GM12878 (cell line): ENCODE results near the gene ABCG2. TPM values are rescaled to one million over a fixed set of nuclear protein-coding genes. Genes with fewer than 3 reads are reported as not detected.

ENCODE experiments used
- ATAC-seq: fragments of 200-7000 bp; cut with Tn5 transposase; 3 replicates; pipeline ENCODE4 v1.9.1; 2020; ENCODE audit warnings: mild to moderate bottlenecking, moderate library complexity
- BruUV-seq: library from RNA; stranded (reverse); fragments of 400-500 nt; replicated peaks from 2 replicates; lab custom pipeline; 2021; lab: Mats Ljungman, UMichigan
- CTCF ChIA-PET: fragments of 300-600 bp; sonication (Branson Sonifier 250); formaldehyde crosslinking; extraction: SDS; loops from one replicate; lab custom pipeline; 2021; ENCODE audit warnings: inconsistent platforms; lab: Yijun Ruan, JAX
- POLR2A ChIA-PET: fragments of 350-600 bp; formaldehyde crosslinking; extraction: SDS; loops from one replicate; lab custom pipeline; 2021; ENCODE audit warnings: inconsistent platforms; lab: Charles Lee
- RAD21 ChIA-PET: fragments of 300-600 bp; sonication (Branson Sonifier 250); formaldehyde crosslinking; loops from one replicate; lab custom pipeline; 2023; ENCODE audit warnings: antibody characterized with exemption; ENCODE audit not compliant: unreplicated experiment; lab: Charles Lee
- SMC1A ChIA-PET: fragments of 300-600 bp; sonication (Branson Sonifier 250); formaldehyde crosslinking; loops from one replicate; lab custom pipeline; 2023; ENCODE audit not compliant: unreplicated experiment, uncharacterized antibody; lab: Charles Lee
- DNase-seq: peaks from one replicate; pipeline ENCODE4 v3.0.0-alpha.2; 2011; ENCODE audit warnings: low read depth, low spot score
- FAIRE-seq: peaks from 3 replicates; lab custom pipeline; 2011; peaks lifted over from hg19 to GRCh38; lab: Jason Lieb, UNC
- H2AFZ ChIP-seq: 2 replicates; pipeline ENCODE4 v1.6.0; 2011; ENCODE audit warnings: low read depth, low read length, control low read depth; ENCODE audit not compliant: control insufficient read depth
- H3K27ac ChIP-seq: 2 replicates; pipeline ENCODE4 v1.5.1; 2011; ENCODE audit warnings: control low read depth; ENCODE audit not compliant: control insufficient read depth, insufficient read depth
- H3K27me3 ChIP-seq, 2 experiments: replicated peaks in 1 of 2; 2 replicates each; pipeline versions ENCODE4 v1.6.0 to v1.6.1; 2011; ENCODE audit warnings: low read length in 1 of 2; ENCODE audit not compliant: control insufficient read depth in 2 of 2, insufficient read depth in 2 of 2
- H3K36me3 ChIP-seq, 2 experiments: 2 replicates each; pipeline ENCODE4 v1.5.1; 2011; ENCODE audit warnings: low read length in 1 of 2; ENCODE audit not compliant: control insufficient read depth in 2 of 2, insufficient read depth in 2 of 2
- H3K4me1 ChIP-seq: 2 replicates; pipeline ENCODE4 v1.6.1; 2011; ENCODE audit warnings: mild to moderate bottlenecking, low read length, moderate library complexity, mixed read lengths; ENCODE audit not compliant: control insufficient read depth, insufficient read depth
- H3K4me2 ChIP-seq: 2 replicates; pipeline ENCODE4 v1.6.0; 2011; ENCODE audit warnings: control low read depth; ENCODE audit not compliant: control insufficient read depth, insufficient read depth
- H3K4me3 ChIP-seq: fragments of 200-600 bp; sonication (generic); 2 replicates; pipeline ENCODE4 v1.5.1; 2016
- H3K79me2 ChIP-seq: 2 replicates; pipeline ENCODE4 v1.6.0; 2011; ENCODE audit warnings: low read length; ENCODE audit not compliant: control insufficient read depth, insufficient read depth
- H3K9ac ChIP-seq: 2 replicates; pipeline ENCODE4 v1.8.0; 2011; ENCODE audit warnings: low read length, control low read depth, mixed read lengths; ENCODE audit not compliant: control insufficient read depth, insufficient read depth
- H3K9me3 ChIP-seq: replicated peaks from 3 replicates; pipeline ENCODE4 v1.5.1; 2011; ENCODE audit warnings: mild to moderate bottlenecking, low read length; ENCODE audit not compliant: control insufficient read depth, insufficient read depth
- H4K20me1 ChIP-seq: 2 replicates; pipeline ENCODE4 v1.6.0; 2011; ENCODE audit not compliant: control insufficient read depth, insufficient read depth
- CBX5 ChIP-seq: sonication (generic); IDR thresholded peaks from 2 replicates; pipeline ENCODE4 v1.6.1; 2016; ENCODE audit warnings: low read depth, moderate library complexity, mild to moderate bottlenecking, inconsistent platforms
- CREB1 ChIP-seq: IDR thresholded peaks from 2 replicates; pipeline ENCODE4 v1.6.1; 2012; ENCODE audit warnings: low read depth, mild to moderate bottlenecking, inconsistent platforms
- GABPA ChIP-seq: IDR thresholded peaks from 2 replicates; pipeline ENCODE4 v1.6.1; 2014; ENCODE audit warnings: antibody characterized with exemption, low read depth, mild to moderate bottlenecking, inconsistent platforms
- HDAC2 ChIP-seq: fragments of 200-600 bp; sonication (generic); IDR thresholded peaks from 2 replicates; pipeline ENCODE4 v1.6.1; 2017
- MXI1 ChIP-seq: fragments of 150-350 bp; IDR thresholded peaks from 2 replicates; pipeline ENCODE4 v1.6.1; 2011; ENCODE audit warnings: low read depth, mild to moderate bottlenecking, inconsistent platforms, low read length, improper control_type of control experiment
- MYB ChIP-seq: fragments of 150-350 bp; IDR thresholded peaks from 2 replicates; pipeline ENCODE4 v1.6.1; 2014; ENCODE audit warnings: mild to moderate bottlenecking, low read depth, low read length, borderline replicate concordance
- NFYB ChIP-seq: IDR thresholded peaks from 2 replicates; pipeline ENCODE4 v1.6.1; 2011; ENCODE audit warnings: low read depth, mild to moderate bottlenecking, low read length, improper control_type of control experiment, moderate library complexity; ENCODE audit not compliant: insufficient read depth
- NKRF ChIP-seq: fragments of 450-650 bp; conservative IDR thresholded peaks from 2 replicates; pipeline ENCODE4 v1.6.1; 2017; ENCODE audit warnings: mild to moderate bottlenecking, moderate library complexity
- RAD51 ChIP-seq: fragments of 450-650 bp; IDR thresholded peaks from 2 replicates; pipeline ENCODE4 v1.6.1; 2016; ENCODE audit warnings: moderate library complexity, mild to moderate bottlenecking, inconsistent platforms
- RB1 ChIP-seq: fragments of 450-650 bp; formaldehyde crosslinking; IDR thresholded peaks from 2 replicates; pipeline ENCODE4 v1.6.1; 2017; ENCODE audit warnings: mild to moderate bottlenecking, borderline replicate concordance
- RELB ChIP-seq: fragments of 450-650 bp; IDR thresholded peaks from 2 replicates; pipeline ENCODE4 v1.6.1; 2017; ENCODE audit warnings: low read depth, mild to moderate bottlenecking, moderate library complexity
- SIX5 ChIP-seq: IDR thresholded peaks from 2 replicates; pipeline ENCODE4 v1.6.1; 2011; ENCODE audit warnings: mild to moderate bottlenecking, low read depth, low read length, moderate library complexity; ENCODE audit not compliant: severe bottlenecking
- SKIL ChIP-seq: fragments of 450-650 bp; IDR thresholded peaks from 2 replicates; pipeline ENCODE4 v1.6.1; 2017; ENCODE audit warnings: mild to moderate bottlenecking, low read depth, inconsistent platforms; ENCODE audit not compliant: poor library complexity, severe bottlenecking
- STAT3 ChIP-seq: IDR thresholded peaks from 2 replicates; pipeline ENCODE4 v1.6.1; 2011; ENCODE audit warnings: low read depth, low read length, improper control_type of control experiment
- SUZ12 ChIP-seq: fragments of 200-600 bp; sonication (generic); IDR thresholded peaks from one replicate; pipeline ENCODE4 v1.6.1; 2018; ENCODE audit warnings: antibody characterized with exemption, mild to moderate bottlenecking; ENCODE audit not compliant: unreplicated experiment
- TAF1 ChIP-seq: IDR thresholded peaks from 2 replicates; pipeline ENCODE4 v1.6.1; 2011; ENCODE audit warnings: mild to moderate bottlenecking, low read depth, low read length, borderline replicate concordance
- ZBTB33 ChIP-seq: fragments of 450-650 bp; IDR thresholded peaks from 2 replicates; pipeline ENCODE4 v1.6.1; 2017; ENCODE audit warnings: mild to moderate bottlenecking
- ZNF207 ChIP-seq: fragments of 450-650 bp; IDR thresholded peaks from 2 replicates; pipeline ENCODE4 v1.6.1; 2014; ENCODE audit warnings: antibody characterized with exemption, mild to moderate bottlenecking, borderline replicate concordance
- ZNF622 ChIP-seq: fragments of 450-650 bp; IDR thresholded peaks from 2 replicates; pipeline ENCODE4 v1.6.1; 2017; ENCODE audit warnings: mild to moderate bottlenecking, inconsistent platforms
- WGBS: methylation state at CpG from one replicate; pipeline ENCODE4 v1.1.6; 2016; ENCODE audit warnings: low lambda C conversion rate; ENCODE audit not compliant: insufficient replicate concordance, insufficient coverage; ENCODE audit errors: missing lambda C conversion rate; 5-methylcytosine and 5-hydroxymethylcytosine counted together
- in situ Hi-C: fragments of 300-500 bp; cut with MboI; formaldehyde crosslinking; loops from 9 replicates; pipeline ENCODE4 v1.14.3; 2018; ENCODE audit warnings: mixed read lengths
- intact Hi-C: fragments of 100-400 bp; cut with micrococcal nuclease; formaldehyde crosslinking; loops from one replicate; pipeline ENCODE4 v1.14.2; 2022; ENCODE audit not compliant: unreplicated experiment
- polyA plus RNA-seq, 11 experiments: library from polyadenylated mRNA; depleted of rRNA in 4 of 11; unstranded in 6 of 11; stranded (reverse) in 5 of 11; fragments of >200 nt; fragmentation: Nextera tagmentation in 4 of 11; fragmentation: Illumina TruSeq in 1 of 11; extraction: Ambion mirVana in 4 of 11; extraction: Trizol in 1 of 11; gene quantifications; 1 replicate in 1 of 11; 2 replicates in 10 of 11; pipeline versions ENCODE4 v1.2.1 to v1.2.3, GENCODE V29; 2011 to 2016; ENCODE audit warnings: inconsistent platforms in 2 of 11, missing spikeins in 2 of 11, low read depth in 1 of 11
- total RNA-seq, 4 experiments: library from RNA; depleted of rRNA in 3 of 4; stranded (reverse); fragments of >200 nt in 3 of 4; fragmentation: Illumina TruSeq in 1 of 4; extraction: Trizol in 1 of 4; gene quantifications; 2 replicates each; pipeline versions ENCODE4 v1.2.1 to v1.2.3, GENCODE V29; 2013 to 2021

ABCG2 gene
- total and polyA plus RNA-seq, 10 of the 15 experiments (the other 5 are each of a cell fraction or from before 2014, with no cell fraction given), result 0.03 to 0.06 (median 0.04) TPM; not detected in 7

- no peak overlapping the region for H2AFZ ChIP-seq
- BruUV-seq, result no TSS peak
- POLR2A ChIA-PET, result no interaction called here
These were observed 83.1 kb downstream of the ABCG2 start for GRCh38 chr4:88075336-88075735.

More at GRCh38 chr4:88075336-88075735, 83.1 kb downstream of the ABCG2 start:
- ChIA-PET CTCF (no interaction called here), SMC1A (no interaction called here), RAD21 (no interaction called here)
- H3K9ac ChIP-seq, result no peak overlapping the region
- peaks cover 4 to 5% of the 10 kb centered on the region in 2 experiments; a peak in 3 of 4 replicates for H3K36me3 ChIP-seq
- no peaks in the 10 kb centered on the region for H3K27me3 ChIP-seq
- no peaks in the 10 kb centered on the region for H3K79me2 ChIP-seq
- H3K4me3 ChIP-seq, result no peak overlapping the region
- no peaks in the 10 kb centered on the region for H4K20me1 ChIP-seq
- peaks cover 2% of the 10 kb centered on the region; the same call in 1 of the 3 replicates for H3K9me3 ChIP-seq
- WGBS, result 98% methylated on average over 9 of the region's 9 CpGs
- H3K27ac ChIP-seq, result no peak overlapping the region
- DNase-seq (no peak), ATAC-seq (no peak), FAIRE-seq (no peak)
- H3K4me1 ChIP-seq, result no peaks in the 10 kb centered on the region
- H3K4me2 ChIP-seq, result no peak overlapping the region
- intact Hi-C loops (no loop called here), in situ Hi-C loops (no loop called here)
- no peak for TF ChIP-seq CREB1
- TF ChIP-seq SIX5, result no peak
- no peak for TF ChIP-seq RAD51
- TF ChIP-seq MXI1, result no peak
- no peak for TF ChIP-seq SKIL
- no peak for TF ChIP-seq GABPA
- TF ChIP-seq NKRF, result no peak
- no peak for TF ChIP-seq RB1
- no peak for TF ChIP-seq STAT3
- TF ChIP-seq RELB, result no peak
- TF ChIP-seq TAF1, result no peak
- no peak for TF ChIP-seq SUZ12
- no peak for TF ChIP-seq MYB
- no peak for TF ChIP-seq NFYB
- no peak for TF ChIP-seq CBX5
- TF ChIP-seq ZNF622, result no peak
- no peak for TF ChIP-seq ZBTB33
- TF ChIP-seq HDAC2, result no peak
- no peak for TF ChIP-seq ZNF207
